ENCODE data around the gene PDZRN4.

Gene PDZRN4

GRCh38 chr12:41479426-41479825, 291.3 kb downstream of the PDZRN4 start:
- no peak for FAIRE-seq
- no peak for DNase-seq (ENCODE audit: extremely low spot score, insufficient read length, low read depth)

- DNase-seq (ENCODE audit: extremely low spot score, insufficient read length, low read depth) (no peak), FAIRE-seq (no peak)
These were observed 297.1 kb downstream of the PDZRN4 start for GRCh38 chr12:41485203-41485602.

GRCh38 chr12:41486718-41487117, 298.6 kb downstream of the PDZRN4 start:
- FAIRE-seq = no peak

GRCh38 chr12:41496009-41496408, 307.9 kb downstream of the PDZRN4 start:
- no peak for DNase-seq (ENCODE audit: extremely low spot score, insufficient read length, low read depth)
- FAIRE-seq = no peak

More at GRCh38 chr12:41486718-41487117, 298.6 kb downstream of the PDZRN4 start:
- DNase-seq (ENCODE audit: extremely low spot score, insufficient read length, low read depth) = no peak

- DNase-seq (ENCODE audit: extremely low spot score, insufficient read length, low read depth) (no peak), FAIRE-seq (no peak)
These were observed 309.3 kb downstream of the PDZRN4 start for GRCh38 chr12:41497409-41497808.

- FAIRE-seq = no peak
These were observed 316.9 kb downstream of the PDZRN4 start for GRCh38 chr12:41504976-41505375.

GRCh38 chr12:41507286-41507685, 319.2 kb downstream of the PDZRN4 start:
- FAIRE-seq (no peak), DNase-seq (ENCODE audit: extremely low spot score, insufficient read length, low read depth) (no peak)

More at GRCh38 chr12:41504976-41505375, 316.9 kb downstream of the PDZRN4 start:
- DNase-seq (ENCODE audit: extremely low spot score, insufficient read length, low read depth) = no peak

GRCh38 chr12:41509271-41510055, 321.3 kb downstream of the PDZRN4 start:
- DNase-seq (ENCODE audit: extremely low spot score, insufficient read length, low read depth) (no peak), FAIRE-seq (no peak)

GRCh38 chr12:41510470-41510869, 322.4 kb downstream of the PDZRN4 start:
- DNase-seq (ENCODE audit: extremely low spot score, insufficient read length, low read depth) (no peak), FAIRE-seq (no peak)

- FAIRE-seq (no peak), DNase-seq (ENCODE audit: extremely low spot score, insufficient read length, low read depth) (no peak)
These were observed 323.1 kb downstream of the PDZRN4 start for GRCh38 chr12:41511247-41511646.

GRCh38 chr12:41512497-41512896, 324.4 kb downstream of the PDZRN4 start:
- no peak for FAIRE-seq
- DNase-seq (ENCODE audit: extremely low spot score, insufficient read length, low read depth) = no peak

- DNase-seq (ENCODE audit: extremely low spot score, insufficient read length, low read depth) = no peak
- FAIRE-seq = no peak
These were observed 326.1 kb downstream of the PDZRN4 start for GRCh38 chr12:41514021-41514777.

- no peak for DNase-seq (ENCODE audit: extremely low spot score, insufficient read length, low read depth)
- FAIRE-seq = no peak
These were observed 326.8 kb downstream of the PDZRN4 start for GRCh38 chr12:41514907-41515306.

GRCh38 chr12:41515953-41516352, 327.8 kb downstream of the PDZRN4 start:
- DNase-seq (ENCODE audit: extremely low spot score, insufficient read length, low read depth) (no peak), FAIRE-seq (no peak)

- no peak for DNase-seq (ENCODE audit: extremely low spot score, insufficient read length, low read depth)
- no peak for FAIRE-seq
These were observed 332.7 kb downstream of the PDZRN4 start for GRCh38 chr12:41520869-41521268.

GRCh38 chr12:41521872-41522379, 333.8 kb downstream of the PDZRN4 start:
- peak; percentile 5 for DNase-seq (ENCODE audit: extremely low spot score, insufficient read length, low read depth)
- FAIRE-seq = peak; percentile 68

- FAIRE-seq = no peak
- DNase-seq (ENCODE audit: extremely low spot score, insufficient read length, low read depth) = no peak
These were observed 338.9 kb downstream of the PDZRN4 start for GRCh38 chr12:41527062-41527461.

GRCh38 chr12:41527534-41528116, 339.5 kb downstream of the PDZRN4 start:
- DNase-seq (ENCODE audit: extremely low spot score, insufficient read length, low read depth) (no peak), FAIRE-seq (no peak)

- no peak for DNase-seq (ENCODE audit: extremely low spot score, insufficient read length, low read depth)
- no peak for FAIRE-seq
These were observed 340.8 kb downstream of the PDZRN4 start for GRCh38 chr12:41528874-41529273.

- DNase-seq (ENCODE audit: extremely low spot score, insufficient read length, low read depth) = no peak
- no peak for FAIRE-seq
These were observed 342.3 kb downstream of the PDZRN4 start for GRCh38 chr12:41530441-41530840.

Measured in GM18507 (cell line).